ENCODE results near the gene TMEM178A. TPM values are rescaled to one million over a fixed set of nuclear protein-coding genes. Genes with fewer than 3 reads are reported as not detected.

The TMEM178A gene
- total and polyA plus RNA-seq, 2 donors (not counting 1 experiment from before 2014, with no cell fraction given) = 0.69 to 0.99 TPM

GRCh38 chr2:39762448-39762847, 96.7 kb downstream of the TMEM178A start:
- WGBS (ENCODE audit: insufficient coverage) = no CpG with 5 or more reads among the region's 2 CpGs
- H3K4me3 Mint-ChIP-seq = no peak overlapping the region
- intact Hi-C loops (cut with micrococcal nuclease) = no loop called here
- ChIA-PET CTCF (no interaction called here), POLR2A (no interaction called here)
- no peaks in the 10 kb centered on the region for H3K9me3 Mint-ChIP-seq (ENCODE audit: insufficient read depth)
- Histone ChIP-seq H4K20me1 (ENCODE audit: control insufficient read depth, insufficient read depth, low read length, poor library complexity, severe bottlenecking) (no peaks in the 10 kb centered on the region), H3K4me1 (ENCODE audit: control insufficient read depth in 2 of 2, insufficient read depth in 2 of 2, low read length in 2 of 2) (no peaks in the 10 kb centered on the region), H3K27me3 (replicated peaks in 1 of 4; ENCODE audit: control extremely low read depth in 1 of 4, control insufficient read depth in 3 of 4, insufficient read depth in 4 of 4, low read length in 3 of 4) (no peaks in the 10 kb centered on the region), H3K9me3 (ENCODE audit: control extremely low read depth in 1 of 3, control insufficient read depth in 2 of 3, insufficient read depth in 1 of 3, low read length in 2 of 3) (no peaks in the 10 kb centered on the region), H3K27ac (ENCODE audit: low read length in 2 of 2) (no peak overlapping the region), H3K36me3 (replicated peaks in 1 of 2; ENCODE audit: control extremely low read depth in 1 of 2, control insufficient read depth in 1 of 2, extremely low read depth in 1 of 2, insufficient read depth in 2 of 2, low read length in 1 of 2) (peaks cover 22 to 41% of the 10 kb centered on the region in 2 experiments), H2AFZ (ENCODE audit: insufficient read depth, low read depth, low read length, poor library complexity, severe bottlenecking) (no peak overlapping the region), H3K4me2 (replicated peaks; ENCODE audit: low read depth, low read length, poor library complexity, severe bottlenecking) (no peak overlapping the region), H3K79me2 (ENCODE audit: control insufficient read depth, insufficient read depth, low read length) (no peaks in the 10 kb centered on the region), H3K4me3 (ENCODE audit: control extremely low read depth in 1 of 5, extremely low read depth in 1 of 5, insufficient read depth in 1 of 5, low read depth in 2 of 5, low read length in 4 of 5) (no peak overlapping the region), H3K9ac (ENCODE audit: low read length) (no peak overlapping the region)
- H3K27ac Mint-ChIP-seq = no peak overlapping the region
- no peaks in the 10 kb centered on the region for H3K4me1 Mint-ChIP-seq
- no peaks in the 10 kb centered on the region for H3K27me3 Mint-ChIP-seq
- TF ChIP-seq, protein P1, sequence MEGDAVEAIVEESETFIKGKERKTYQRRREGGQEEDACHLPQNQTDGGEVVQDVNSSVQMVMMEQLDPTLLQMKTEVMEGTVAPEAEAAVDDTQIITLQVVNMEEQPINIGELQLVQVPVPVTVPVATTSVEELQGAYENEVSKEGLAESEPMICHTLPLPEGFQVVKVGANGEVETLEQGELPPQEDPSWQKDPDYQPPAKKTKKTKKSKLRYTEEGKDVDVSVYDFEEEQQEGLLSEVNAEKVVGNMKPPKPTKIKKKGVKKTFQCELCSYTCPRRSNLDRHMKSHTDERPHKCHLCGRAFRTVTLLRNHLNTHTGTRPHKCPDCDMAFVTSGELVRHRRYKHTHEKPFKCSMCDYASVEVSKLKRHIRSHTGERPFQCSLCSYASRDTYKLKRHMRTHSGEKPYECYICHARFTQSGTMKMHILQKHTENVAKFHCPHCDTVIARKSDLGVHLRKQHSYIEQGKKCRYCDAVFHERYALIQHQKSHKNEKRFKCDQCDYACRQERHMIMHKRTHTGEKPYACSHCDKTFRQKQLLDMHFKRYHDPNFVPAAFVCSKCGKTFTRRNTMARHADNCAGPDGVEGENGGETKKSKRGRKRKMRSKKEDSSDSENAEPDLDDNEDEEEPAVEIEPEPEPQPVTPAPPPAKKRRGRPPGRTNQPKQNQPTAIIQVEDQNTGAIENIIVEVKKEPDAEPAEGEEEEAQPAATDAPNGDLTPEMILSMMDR (IDR thresholded peaks at IDR 0.05) = no peak
- no peak for TF ChIP-seq EZH2 (IDR thresholded peaks at IDR 0.05; ENCODE audit: borderline replicate concordance, insufficient read depth, low read depth, low read length, poor library complexity, severe bottlenecking)
- DNase-seq (no peak), ATAC-seq (ENCODE audit: low read depth) (no peak)

Other genes starting within 250 kb of the TMEM178A start
- gene MAP4K3, start 228.6 kb upstream of the TMEM178A start, total RNA-seq = 28.3 and 31.3 TPM in 2 replicates
- 1.3 and 4.1 TPM in 2 replicates for gene MAP4K3, start 228.6 kb upstream of the TMEM178A start, polyA plus RNA-seq
- gene THUMPD2, start 113.3 kb downstream of the TMEM178A start, total RNA-seq = 13.9 and 14.8 TPM in 2 replicates
- 11.0 and 11.6 TPM in 2 replicates for gene THUMPD2, start 113.3 kb downstream of the TMEM178A start, polyA plus RNA-seq

All from B cell (primary cell).